Activated CD8-positive, alpha-beta memory T cell treated with anti-CD3 and anti-CD28 coated beads, Interleukin-2, amount 10 ng/mL, durations not matched to agents 7 days and 5 days (primary cell): Measurements from ENCODE around the gene ZNF423. TPM values are rescaled to one million over a fixed set of nuclear protein-coding genes. Genes with fewer than 3 reads are reported as not detected.

Experiments used
- ATAC-seq: fragments of 150-1000 bp; cut with Tn5 transposase; one replicate; pipeline ENCODE4 v1.10.0; 2021; ENCODE audit warnings: moderate library complexity
- CTCF ChIA-PET: fragments of 350-600 bp; sonication (Branson Sonifier 250); formaldehyde crosslinking; loops from one replicate; lab custom pipeline; 2021; ENCODE audit warnings: antibody characterized with exemption; lab: Charles Lee
- DNase-seq: peaks from one replicate; pipeline ENCODE4 v3.0.0-alpha.2; 2020
- H3K27ac Mint-ChIP-seq: one replicate; pipeline ENCODE4 v1.8.0; 2021; ENCODE audit warnings: mild to moderate bottlenecking, mixed read lengths
- H3K27me3 Mint-ChIP-seq: one replicate; pipeline ENCODE4 v1.8.0; 2021; ENCODE audit warnings: mixed read lengths
- H3K36me3 Mint-ChIP-seq: one replicate; pipeline ENCODE4 v1.8.0; 2021; ENCODE audit warnings: mild to moderate bottlenecking, mixed read lengths
- H3K4me1 Mint-ChIP-seq: one replicate; pipeline ENCODE4 v1.8.0; 2021; ENCODE audit warnings: mixed read lengths
- H3K4me3 Mint-ChIP-seq: one replicate; pipeline ENCODE4 v1.8.0; 2021; ENCODE audit warnings: mild to moderate bottlenecking, moderate library complexity, mixed read lengths
- H3K9me3 Mint-ChIP-seq: one replicate; pipeline ENCODE4 v1.8.0; 2022; ENCODE audit warnings: low read depth, mixed read lengths
- total RNA-seq, 2 experiments: library from RNA; stranded (reverse); gene quantifications; one replicate each; pipeline ENCODE4 v1.2.3, GENCODE V29; 2021

ZNF423 gene
- total RNA-seq, 2 experiments from 2014 or later, result not detected

DNA sequence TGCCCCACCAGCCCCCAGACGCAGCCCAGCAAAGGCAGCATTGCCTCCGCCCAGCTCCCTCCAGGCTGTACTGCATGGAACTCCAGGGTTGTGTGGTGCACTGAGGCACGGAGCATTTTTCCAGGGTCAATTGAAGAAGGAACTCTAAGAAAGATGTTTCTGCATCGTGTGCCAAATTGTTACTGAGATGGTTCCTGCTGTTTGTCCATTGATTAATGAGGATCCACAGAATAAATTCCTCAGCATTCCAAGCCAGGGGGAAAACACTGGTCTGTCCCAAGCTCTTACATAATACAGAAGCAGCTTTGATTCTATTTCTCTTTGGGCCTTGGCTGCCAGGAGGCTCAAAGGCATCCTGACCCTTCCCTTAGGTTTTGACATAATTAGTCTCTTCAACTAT lies 80.9 kb downstream of the ZNF423 start:
- Mint-ChIP-seq H3K27ac (no peak overlapping the region), H3K27me3 (peaks cover 2% of the 10 kb centered on the region), H3K4me1 (no peaks in the 10 kb centered on the region), H3K4me3 (no peak overlapping the region), H3K36me3 (no peaks in the 10 kb centered on the region), H3K9me3 (no peaks in the 10 kb centered on the region)
- CTCF ChIA-PET, result no interaction called here
- DNase-seq (no peak), ATAC-seq (no peak)

GRCh38 chr16:49773534-49774475 lies 82.1 kb downstream of the ZNF423 start:
- no peak for ATAC-seq

DNA sequence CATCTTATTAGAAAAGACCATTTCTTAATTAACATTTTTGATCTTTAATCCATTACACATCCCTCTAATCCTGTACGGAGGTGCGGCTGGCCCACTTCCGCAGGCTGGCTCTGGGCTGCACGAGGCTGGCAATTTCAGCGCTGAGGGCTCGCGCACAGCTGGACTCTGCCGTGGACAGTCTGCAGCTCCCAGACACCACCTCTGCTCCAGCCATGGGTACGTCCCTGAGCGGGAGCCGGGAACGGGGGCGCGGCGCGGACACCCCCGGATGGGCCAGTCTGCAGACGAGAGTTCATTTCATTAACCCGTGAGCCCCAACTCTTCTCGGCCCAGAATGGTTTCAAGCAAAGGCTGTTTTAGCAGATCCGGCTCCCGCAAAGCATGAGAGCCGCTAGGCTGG lies 87.9 kb downstream of the ZNF423 start:
- DNase-seq (no peak), ATAC-seq (no peak)
- H3K36me3 Mint-ChIP-seq, result no peaks in the 10 kb centered on the region
- H3K9me3 Mint-ChIP-seq, result no peaks in the 10 kb centered on the region
- H3K27me3 Mint-ChIP-seq, result peaks cover 2% of the 10 kb centered on the region
- no peaks in the 10 kb centered on the region for H3K4me1 Mint-ChIP-seq
- no peak overlapping the region for H3K27ac Mint-ChIP-seq
- CTCF ChIA-PET, result no interaction called here
- no peak overlapping the region for H3K4me3 Mint-ChIP-seq

More at GRCh38 chr16:49773534-49774475, 82.1 kb downstream of the ZNF423 start:
- DNase-seq, result no peak
- Mint-ChIP-seq H3K4me3 (no peak overlapping the region), H3K27ac (no peak overlapping the region), H3K4me1 (no peaks in the 10 kb centered on the region), H3K36me3 (no peaks in the 10 kb centered on the region), H3K27me3 (peaks cover 2% of the 10 kb centered on the region), H3K9me3 (no peaks in the 10 kb centered on the region)
- CTCF ChIA-PET, result no interaction called here

DNA sequence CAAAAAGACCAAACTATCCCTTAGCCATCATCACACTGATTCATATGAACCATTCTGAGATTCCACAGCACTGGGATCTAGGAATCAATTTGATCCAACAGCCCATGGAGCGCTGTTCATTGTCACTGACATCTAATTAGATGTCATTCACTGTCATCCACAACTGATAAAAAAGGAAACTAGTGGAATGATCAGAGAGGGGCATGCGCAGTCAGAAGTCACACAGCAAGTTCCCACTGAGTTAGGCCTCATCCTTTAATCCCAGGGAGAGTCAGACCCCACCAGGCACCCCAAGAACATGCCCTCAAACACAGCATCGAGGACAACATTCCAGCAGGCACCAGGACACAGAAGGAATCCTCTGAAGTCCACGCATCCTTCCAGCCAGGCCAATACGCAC lies 88.5 kb downstream of the ZNF423 start:
- Mint-ChIP-seq H3K27me3 (peaks cover 2% of the 10 kb centered on the region), H3K9me3 (no peaks in the 10 kb centered on the region), H3K4me3 (no peak overlapping the region), H3K4me1 (no peaks in the 10 kb centered on the region), H3K36me3 (no peaks in the 10 kb centered on the region), H3K27ac (no peak overlapping the region)
- no peak for ATAC-seq
- CTCF ChIA-PET, result no interaction called here
- DNase-seq, result no peak

DNA sequence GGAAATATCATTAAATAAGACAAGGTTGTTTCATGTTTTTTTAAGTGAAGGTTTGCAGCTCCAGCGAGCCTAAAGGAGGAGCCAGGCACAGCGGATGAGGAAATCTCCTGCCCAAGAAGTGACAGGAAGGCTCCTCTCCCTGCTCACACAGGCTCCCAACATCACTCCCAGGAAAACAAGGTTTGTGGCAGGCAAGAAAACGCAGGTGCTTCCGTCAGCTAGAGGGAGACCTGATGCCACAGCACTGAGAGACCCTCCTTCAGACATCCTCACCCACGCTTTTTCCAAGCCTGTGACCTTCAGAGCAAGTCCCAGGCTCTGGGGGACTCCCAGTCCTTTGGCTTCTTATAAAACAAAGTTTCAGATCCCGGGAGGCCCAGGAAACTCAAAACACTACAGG lies 89.7 kb downstream of the ZNF423 start:
- no peaks in the 10 kb centered on the region for H3K4me1 Mint-ChIP-seq
- no peaks in the 10 kb centered on the region for H3K27me3 Mint-ChIP-seq
- no peak overlapping the region for H3K27ac Mint-ChIP-seq
- no peaks in the 10 kb centered on the region for H3K36me3 Mint-ChIP-seq
- no peak for ATAC-seq
- no peaks in the 10 kb centered on the region for H3K9me3 Mint-ChIP-seq
- no peak overlapping the region for H3K4me3 Mint-ChIP-seq
- no peak for DNase-seq
- CTCF ChIA-PET, result no interaction called here

DNA sequence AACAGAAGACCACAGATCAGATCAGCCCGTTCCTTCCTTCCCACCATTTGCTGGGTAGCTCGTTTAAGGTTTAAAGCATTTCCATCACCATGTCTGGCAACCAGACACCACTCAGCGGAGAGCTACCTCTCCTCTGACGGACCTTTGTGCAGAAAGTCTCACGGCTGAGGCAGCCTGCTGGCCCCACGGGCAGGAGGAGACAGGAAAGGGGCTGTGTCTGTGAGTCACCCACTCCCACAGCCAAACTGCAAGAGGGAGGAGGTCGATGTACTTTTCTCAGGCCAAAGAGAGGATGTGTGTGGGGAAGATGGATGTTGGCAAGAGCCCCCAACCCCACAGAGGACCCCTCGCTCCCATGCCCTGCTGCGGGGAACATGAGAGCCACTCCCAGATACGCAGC lies 92.1 kb downstream of the ZNF423 start:
- CTCF ChIA-PET, result no interaction called here
- no peak for DNase-seq
- Mint-ChIP-seq H3K36me3 (no peaks in the 10 kb centered on the region), H3K27me3 (no peaks in the 10 kb centered on the region), H3K27ac (no peak overlapping the region), H3K4me1 (no peaks in the 10 kb centered on the region), H3K4me3 (no peak overlapping the region), H3K9me3 (no peaks in the 10 kb centered on the region)
- no peak for ATAC-seq

DNA sequence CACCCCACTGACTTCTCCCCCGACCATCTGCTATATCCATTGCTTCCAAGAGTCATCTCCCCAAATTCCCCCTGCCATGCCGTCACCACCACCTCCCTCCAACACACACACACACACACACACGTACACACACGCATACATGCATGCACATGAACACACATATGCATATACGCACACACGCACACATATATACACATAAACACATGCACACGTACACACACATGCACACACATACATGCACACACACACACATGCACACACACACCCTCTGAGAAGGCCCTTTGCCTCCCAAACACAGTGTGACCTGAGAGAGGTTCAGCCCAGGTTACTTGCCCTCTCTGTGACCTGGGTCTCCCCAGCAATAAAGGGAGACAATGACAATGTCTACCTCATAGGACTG lies 95.1 kb downstream of the ZNF423 start:
- CTCF ChIA-PET, result no interaction called here
- peaks cover 10% of the 10 kb centered on the region for H3K27me3 Mint-ChIP-seq
- no peaks in the 10 kb centered on the region for H3K4me1 Mint-ChIP-seq
- ATAC-seq (no peak), DNase-seq (no peak)
- no peak overlapping the region for H3K27ac Mint-ChIP-seq
- H3K4me3 Mint-ChIP-seq, result no peak overlapping the region
- no peaks in the 10 kb centered on the region for H3K36me3 Mint-ChIP-seq
- no peaks in the 10 kb centered on the region for H3K9me3 Mint-ChIP-seq

DNA sequence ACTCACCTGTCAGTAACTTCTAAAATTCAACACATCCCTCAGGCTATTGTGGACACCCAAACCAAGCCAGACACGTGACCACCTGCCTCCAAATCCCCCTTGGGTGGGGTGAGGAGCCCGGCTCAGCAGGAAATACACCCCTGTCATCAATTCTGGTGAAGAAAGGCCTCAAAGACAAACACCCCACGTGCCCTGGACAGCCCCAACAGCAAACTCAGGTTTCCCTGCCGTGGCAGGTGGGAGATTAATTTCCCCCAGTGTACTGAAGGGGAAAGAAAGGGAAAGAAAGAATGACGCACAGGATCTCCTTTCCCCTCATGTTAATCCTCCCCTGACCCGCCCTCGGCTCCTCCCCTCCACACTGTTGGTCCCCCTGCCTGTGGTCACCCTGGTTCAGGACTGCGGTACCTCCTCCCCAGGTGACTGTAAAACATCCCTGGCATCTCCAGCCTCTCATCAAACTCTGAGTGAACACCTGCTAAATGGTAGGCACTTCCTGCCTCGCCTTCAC lies 98.3 kb downstream of the ZNF423 start:
- Mint-ChIP-seq H3K4me3 (no peak overlapping the region), H3K9me3 (no peaks in the 10 kb centered on the region), H3K4me1 (peaks cover 4% of the 10 kb centered on the region), H3K27me3 (peaks cover 32% of the 10 kb centered on the region), H3K27ac (no peak overlapping the region), H3K36me3 (no peaks in the 10 kb centered on the region)
- no peak for ATAC-seq
- CTCF ChIA-PET, result no interaction called here
- no peak for DNase-seq

GRCh38 chr16:49756775-49757558 lies 98.9 kb downstream of the ZNF423 start:
- H3K27me3 Mint-ChIP-seq, result peaks cover 32% of the 10 kb centered on the region
- no peaks in the 10 kb centered on the region for H3K36me3 Mint-ChIP-seq
- ATAC-seq (no peak), DNase-seq (no peak)
- no peaks in the 10 kb centered on the region for H3K9me3 Mint-ChIP-seq
- H3K4me1 Mint-ChIP-seq, result peaks cover 4% of the 10 kb centered on the region
- no peak overlapping the region for H3K27ac Mint-ChIP-seq
- CTCF ChIA-PET, result no interaction called here
- no peak overlapping the region for H3K4me3 Mint-ChIP-seq

DNA sequence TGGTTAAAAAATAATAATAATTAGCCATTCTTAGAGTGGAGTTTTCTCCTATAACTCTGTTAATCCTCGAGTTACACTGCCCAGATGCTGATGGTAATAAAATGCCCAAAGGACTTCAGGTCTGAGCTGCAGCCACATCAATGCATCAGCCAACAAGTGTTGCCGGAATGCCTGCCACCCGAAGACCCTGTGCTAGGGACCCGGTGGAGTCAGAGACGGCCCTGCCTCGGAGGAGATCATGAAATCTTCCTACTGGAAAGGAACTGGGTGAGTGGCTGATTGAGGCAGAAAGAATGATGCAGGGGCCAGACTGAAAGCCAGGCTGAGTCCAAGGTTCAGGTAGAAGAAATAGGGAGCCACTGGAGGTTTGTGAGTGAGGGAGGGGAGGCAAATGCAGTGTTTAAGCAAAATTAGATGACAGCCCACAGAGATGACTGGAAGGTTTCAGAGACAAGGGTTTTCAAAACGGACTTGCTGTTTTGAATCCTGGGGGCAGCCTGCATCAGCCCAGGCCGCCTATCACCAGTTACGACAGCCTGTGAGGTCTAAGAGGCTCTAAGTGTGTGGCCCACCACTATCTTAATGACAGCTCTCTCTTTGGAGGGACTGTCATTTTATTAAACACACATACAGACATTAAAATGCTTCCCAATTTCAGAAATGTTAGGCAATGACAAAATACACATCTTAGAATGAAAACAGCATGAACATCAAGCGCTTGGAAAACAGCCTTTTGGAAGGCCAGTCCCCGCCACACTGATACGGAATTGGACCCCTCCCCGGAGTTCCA lies 100.0 kb downstream of the ZNF423 start:
- ATAC-seq (no peak), DNase-seq (no peak)
- Mint-ChIP-seq H3K36me3 (no peaks in the 10 kb centered on the region), H3K27me3 (peaks cover 32% of the 10 kb centered on the region), H3K9me3 (no peaks in the 10 kb centered on the region), H3K4me3 (no peak overlapping the region), H3K27ac (no peak overlapping the region), H3K4me1 (peaks cover 4% of the 10 kb centered on the region)
- CTCF ChIA-PET, result no interaction called here

GRCh38 chr16:49755313-49755620 lies 100.6 kb downstream of the ZNF423 start:
- Mint-ChIP-seq H3K36me3 (no peaks in the 10 kb centered on the region), H3K9me3 (no peaks in the 10 kb centered on the region), H3K27ac (no peak overlapping the region), H3K27me3 (peaks cover 32% of the 10 kb centered on the region), H3K4me1 (peaks cover 4% of the 10 kb centered on the region), H3K4me3 (no peak overlapping the region)
- ATAC-seq (no peak), DNase-seq (no peak)
- CTCF ChIA-PET, result no interaction called here

- Mint-ChIP-seq H3K4me1 (peaks cover 4% of the 10 kb centered on the region), H3K4me3 (no peak overlapping the region), H3K27me3 (peaks cover 32% of the 10 kb centered on the region), H3K9me3 (no peaks in the 10 kb centered on the region), H3K36me3 (no peaks in the 10 kb centered on the region), H3K27ac (no peak overlapping the region)
- ATAC-seq, result no peak
- DNase-seq, result no peak
- CTCF ChIA-PET, result no interaction called here
Measured at GRCh38 chr16:49754495-49755312, 101.2 kb downstream of the ZNF423 start.
